HuH-7.5 (cell line): ENCODE results near the gene ARMH1.
A peak's percentile ranks its signal among the peaks of the same experiment; 100 is the strongest.
"Not testable (repeated sequence)": the region's sequence is repeated elsewhere in the genome, so short reads cannot be mapped to it uniquely, and the experiment has no call there.

Experiments used
- DNase-seq: peaks from one replicate; pipeline ENCODE4 v3.0.0; 2011; ENCODE audit warnings: low spot score

The ARMH1 gene

DNA sequence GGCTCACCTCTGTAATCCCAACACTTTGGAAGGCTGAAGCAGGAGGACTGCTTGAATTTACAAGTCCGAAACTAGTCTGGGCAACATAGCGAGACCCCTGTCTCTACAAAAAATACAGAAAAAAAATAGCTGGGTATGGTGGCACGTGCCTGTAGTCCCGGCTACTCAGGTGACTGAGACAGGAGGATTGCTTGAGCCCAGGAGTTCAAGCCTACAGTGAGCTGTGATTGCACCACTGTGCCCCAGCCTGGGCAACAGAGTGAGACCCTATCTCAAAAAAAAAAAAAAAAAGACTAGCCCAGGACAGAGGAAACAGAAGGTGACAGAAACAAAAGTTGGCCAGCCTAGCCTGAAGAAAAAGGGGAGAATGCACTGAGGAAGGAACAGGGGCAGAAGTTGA lies 21.2 kb downstream of the ARMH1 start:
- no peak for DNase-seq

DNA sequence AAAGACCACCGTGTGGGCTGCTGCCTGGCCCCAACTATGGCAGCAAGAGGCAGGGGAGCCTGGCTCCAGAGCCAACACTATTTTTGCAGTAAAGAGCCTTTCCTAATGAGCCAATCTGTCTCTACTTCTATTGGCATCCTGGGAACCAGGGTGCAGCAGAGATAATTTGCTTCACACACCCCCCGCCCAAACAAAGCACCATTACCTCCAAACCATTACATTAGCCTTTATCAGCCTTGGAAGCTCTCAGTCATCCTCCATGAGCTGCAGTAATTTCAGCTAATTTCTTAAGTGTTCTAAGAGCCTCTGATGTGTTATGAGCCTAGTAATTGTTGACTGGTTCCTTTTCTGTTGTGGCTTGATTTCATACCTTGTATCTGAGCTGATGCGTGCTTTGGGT lies 21.6 kb downstream of the ARMH1 start:
- no peak for DNase-seq

DNA sequence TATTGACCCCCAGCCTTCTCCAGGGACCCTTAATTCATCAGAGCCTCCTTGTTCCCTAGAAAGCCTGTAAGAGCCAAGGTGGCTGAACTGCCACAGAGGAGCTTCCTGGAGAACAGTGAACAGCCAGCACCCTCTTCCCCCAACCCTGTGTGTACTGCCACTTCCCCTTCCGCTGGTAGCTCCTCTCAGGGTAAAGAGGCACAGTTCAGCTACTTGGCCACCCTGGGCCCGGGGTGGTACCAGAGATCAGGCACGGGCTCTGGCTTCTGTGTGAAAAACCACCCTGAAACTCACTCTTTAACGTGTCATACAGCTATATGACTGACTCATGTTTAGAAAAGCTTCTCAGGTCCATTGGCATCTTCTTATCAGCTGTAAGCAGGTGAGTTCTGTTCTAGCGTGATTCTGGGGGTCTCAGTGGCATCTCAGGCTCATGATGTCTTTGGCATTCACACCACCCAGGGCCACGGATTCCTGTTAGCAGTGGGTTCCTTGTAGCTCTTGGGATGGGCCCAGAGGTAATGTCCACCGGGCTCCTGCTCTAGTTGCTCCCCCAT lies 22.4 kb downstream of the ARMH1 start:
- DNase-seq: no peak

DNA sequence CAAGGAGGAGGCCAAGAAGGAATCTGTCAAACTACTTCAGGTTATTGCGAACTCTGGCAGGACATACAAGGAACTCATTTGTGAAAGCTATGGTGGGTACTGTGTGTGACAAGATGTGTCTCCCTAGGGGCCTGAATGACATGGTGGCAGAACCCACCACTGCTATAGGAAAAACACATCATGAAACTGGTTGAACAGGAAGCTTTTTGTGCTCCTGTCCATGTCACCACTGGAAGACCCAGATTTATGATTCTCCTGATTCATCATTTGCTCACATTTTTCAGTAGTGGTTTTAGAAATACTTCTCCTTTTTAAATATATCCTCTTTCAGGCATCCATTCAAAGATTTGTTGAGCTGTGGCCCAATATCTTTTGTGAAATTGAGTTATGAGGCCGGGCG lies 23.6 kb downstream of the ARMH1 start:
- no peak for DNase-seq

DNA sequence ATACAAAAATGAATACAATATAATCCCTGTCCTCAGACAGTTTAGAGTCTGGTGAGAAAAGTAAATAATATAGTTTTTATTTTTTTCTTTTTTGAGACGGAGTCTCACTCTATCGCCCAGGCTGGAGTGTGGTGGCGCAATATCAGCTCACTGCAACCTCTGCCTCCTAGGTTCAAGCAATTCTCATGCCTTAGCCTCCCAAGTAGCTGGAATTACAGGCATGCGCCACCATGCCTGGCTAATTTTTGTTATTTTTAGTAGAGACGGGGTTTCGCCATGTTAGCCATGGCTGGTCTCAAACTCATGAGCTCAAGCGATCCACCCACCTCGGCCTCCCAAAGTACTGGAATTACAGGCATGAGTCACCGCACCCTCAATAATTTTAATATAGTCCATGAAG lies 24.9 kb downstream of the ARMH1 start:
- not testable (repeated sequence) for DNase-seq

DNA sequence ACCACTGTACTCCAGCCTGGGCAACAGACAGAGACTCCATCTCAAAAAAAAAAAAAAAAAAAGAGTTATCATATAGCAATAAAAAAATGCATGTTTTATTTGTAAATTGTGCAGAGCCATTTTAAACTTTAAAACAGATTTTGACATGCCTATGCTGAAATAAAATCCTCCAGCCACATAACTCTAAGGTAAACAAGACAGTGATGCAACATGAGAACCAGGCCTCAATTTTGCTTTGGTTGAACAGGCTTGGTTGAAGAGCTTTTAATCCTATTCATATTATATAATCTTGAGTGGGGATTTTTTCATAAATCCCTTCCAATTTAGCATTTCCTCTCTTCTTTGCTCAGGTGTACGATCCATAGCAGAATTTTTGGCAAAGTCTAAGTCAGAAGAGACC lies 26.1 kb downstream of the ARMH1 start:
- DNase-seq: no peak

DNA sequence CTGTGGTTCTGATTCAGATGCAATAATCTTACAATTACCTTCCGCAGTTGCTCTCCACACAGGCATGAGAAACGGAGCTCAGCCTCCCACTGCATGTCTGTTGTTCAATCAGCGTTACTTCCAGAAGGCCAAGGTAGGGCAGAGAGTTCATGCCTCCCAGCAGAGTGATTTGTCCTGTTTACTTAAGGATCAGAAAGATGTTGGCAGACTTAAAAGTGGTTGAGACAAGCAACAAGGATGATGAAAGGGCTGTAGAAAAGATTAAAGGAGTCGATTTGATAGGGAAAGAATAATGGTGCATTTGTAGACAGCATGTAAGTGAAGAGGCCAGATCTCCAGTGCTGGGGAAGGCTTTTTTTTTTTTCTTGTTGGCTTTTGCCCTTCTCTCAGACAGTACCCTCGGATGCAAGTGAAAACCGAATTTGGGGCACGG lies 26.6 kb downstream of the ARMH1 start:
- DNase-seq: no peak

DNA sequence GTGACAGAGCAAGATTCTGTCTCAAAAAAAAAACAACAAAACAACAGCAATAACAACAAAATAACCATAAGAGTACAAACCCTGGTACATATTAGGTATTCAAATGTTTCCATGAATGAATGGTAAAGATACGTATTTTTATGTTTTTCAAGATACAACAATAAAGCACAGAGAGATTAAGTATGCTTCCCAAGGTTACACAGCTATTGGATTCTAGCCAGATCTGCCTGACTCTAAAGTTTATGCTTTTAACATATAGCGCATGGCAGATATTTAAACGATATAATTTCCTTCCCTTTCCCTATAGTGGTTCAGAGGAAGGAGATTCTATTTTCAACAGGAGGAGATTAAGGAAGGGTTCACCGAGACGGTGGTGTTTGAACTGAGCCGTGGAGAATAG lies 31.0 kb downstream of the ARMH1 start:
- DNase-seq: no peak

DNA sequence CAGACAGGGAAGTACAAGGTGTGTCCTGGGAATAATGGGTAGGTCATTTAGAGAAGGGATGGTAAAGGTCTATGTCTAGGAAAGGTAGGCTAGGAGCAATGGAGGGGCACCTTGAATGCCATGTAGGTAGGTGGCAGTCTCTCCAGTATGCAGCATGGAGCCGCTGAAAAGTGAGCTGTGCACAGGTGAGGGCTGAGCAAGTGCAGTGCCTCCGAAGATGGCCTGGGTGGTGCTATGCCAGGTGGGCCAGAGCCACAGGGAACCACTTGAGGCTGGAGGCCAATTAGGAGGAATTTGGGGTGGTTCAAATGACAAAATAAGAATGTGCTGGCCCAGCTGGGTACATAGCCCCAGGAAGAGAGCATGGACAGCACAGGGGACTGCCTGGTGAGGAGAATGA lies 31.4 kb downstream of the ARMH1 start:
- DNase-seq: no peak

DNA sequence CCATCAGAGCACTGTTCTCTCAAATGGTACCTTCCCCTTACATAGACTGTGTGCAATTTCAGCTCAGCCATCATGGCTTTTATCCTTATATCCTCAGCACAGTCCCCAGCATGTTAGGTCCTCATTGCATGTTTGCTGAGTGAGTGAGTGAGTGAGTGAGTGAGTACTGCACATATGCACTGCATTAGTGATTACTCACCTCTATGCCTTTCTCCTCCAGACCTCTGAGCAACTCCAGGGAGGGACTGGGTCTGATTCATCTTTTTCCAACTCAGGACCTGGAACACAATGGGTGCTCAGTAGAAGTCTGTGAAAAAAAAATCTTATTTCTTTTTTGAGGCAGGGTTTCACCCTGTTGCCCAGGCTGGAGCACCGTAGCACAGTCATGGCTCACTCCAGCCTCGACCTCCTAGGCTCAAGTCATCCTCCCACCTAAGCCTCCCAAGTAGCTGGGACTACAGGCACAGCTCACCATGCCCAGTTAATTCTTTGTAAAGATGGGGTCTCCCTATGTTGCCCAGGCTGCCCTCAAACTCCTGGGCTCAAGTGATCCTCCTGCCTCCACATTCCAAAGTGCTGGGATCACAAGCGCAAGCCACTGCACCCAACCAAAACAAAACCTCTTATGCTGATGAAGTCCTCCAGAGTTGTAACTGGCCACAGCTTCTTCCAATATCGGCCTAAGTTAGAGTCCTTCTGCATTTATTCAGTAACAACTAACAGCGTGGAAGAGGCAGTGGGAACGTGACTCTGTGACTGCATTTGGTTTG lies 32.8 kb downstream of the ARMH1 start:
- no peak for DNase-seq

DNA sequence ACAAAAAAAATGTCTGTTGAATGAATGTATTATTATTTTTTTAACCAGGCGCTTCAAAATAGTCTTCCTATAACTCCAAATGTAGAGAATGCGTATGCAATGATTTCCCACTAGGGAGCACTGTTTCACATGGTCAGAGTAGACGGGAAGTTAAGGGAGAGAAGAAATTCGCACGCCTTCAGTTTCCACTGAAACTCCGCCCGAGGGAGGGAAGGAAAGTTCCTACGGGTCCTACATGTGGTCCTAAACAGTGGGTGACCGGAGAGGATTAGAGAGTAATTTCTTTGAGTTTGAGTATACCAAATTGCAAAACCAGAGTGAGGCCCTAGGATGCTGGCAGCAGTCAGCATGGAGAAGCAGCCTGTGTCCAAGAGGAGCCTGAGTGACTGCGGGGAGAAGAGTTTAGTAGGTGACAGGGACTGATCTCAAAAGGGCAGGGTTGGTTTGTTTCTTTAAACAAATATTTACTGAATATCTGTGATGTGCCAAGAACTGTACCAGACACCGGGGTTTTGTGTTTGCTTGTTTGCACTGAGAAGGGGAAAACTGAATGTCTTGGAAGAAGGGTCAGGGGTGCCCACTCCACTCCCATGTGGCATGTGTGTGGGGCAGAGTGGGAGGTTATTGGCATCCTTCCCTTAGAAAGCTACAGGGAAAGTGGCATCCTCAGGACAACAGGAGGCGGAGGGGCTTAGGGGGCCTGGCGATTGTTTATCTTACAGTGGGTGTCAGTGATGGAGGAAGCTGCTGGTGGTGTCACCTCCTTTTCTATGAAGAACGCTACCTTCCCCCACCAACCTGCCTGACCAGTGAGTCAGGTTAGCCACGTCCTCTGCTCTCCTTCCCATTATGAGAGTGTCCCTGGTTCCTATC lies 33.7 kb downstream of the ARMH1 start:
- no peak for DNase-seq

DNA sequence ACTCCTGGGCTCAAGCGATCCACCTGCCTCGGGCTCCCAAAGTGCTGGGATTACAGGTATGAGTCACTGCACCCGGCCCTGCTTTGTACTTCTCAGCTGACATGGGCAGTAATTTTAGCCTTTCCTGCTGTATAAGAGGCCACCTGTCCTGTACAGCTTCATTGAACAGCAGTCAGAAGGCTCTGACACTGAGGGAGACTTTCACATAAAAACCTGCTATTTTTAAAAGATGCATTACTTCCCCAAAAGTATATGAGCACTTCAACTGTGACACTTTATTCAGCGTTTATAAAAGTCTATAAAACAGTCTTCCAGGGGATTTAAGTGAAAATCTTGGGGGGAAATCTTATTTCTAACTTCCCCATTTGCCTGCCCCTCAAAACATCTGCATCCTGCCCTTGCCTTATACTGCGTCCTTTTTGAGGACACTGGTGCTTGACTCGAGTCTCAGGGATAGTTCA lies 38.8 kb downstream of the ARMH1 start:
- no peak for DNase-seq

DNA sequence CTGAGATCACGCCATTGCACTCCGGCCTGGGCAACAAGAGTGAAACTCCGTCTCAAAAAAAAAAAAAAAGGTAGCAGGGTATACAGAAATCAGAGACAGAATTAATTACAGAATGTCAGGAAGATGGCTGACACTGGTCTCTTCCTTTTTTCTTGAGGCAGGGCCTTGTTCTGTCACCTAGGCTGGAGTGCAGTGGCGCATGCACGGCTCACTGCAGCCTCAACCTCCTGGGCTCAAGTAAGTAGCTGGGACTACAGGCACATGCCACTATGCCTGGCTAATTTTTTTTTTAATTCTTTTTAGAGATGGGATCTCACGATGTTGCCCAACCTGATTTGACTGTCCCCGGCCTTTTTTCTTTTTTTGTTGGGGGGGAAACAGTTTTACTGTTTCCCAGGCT lies 40.0 kb downstream of the ARMH1 start:
- DNase-seq: no peak

DNA sequence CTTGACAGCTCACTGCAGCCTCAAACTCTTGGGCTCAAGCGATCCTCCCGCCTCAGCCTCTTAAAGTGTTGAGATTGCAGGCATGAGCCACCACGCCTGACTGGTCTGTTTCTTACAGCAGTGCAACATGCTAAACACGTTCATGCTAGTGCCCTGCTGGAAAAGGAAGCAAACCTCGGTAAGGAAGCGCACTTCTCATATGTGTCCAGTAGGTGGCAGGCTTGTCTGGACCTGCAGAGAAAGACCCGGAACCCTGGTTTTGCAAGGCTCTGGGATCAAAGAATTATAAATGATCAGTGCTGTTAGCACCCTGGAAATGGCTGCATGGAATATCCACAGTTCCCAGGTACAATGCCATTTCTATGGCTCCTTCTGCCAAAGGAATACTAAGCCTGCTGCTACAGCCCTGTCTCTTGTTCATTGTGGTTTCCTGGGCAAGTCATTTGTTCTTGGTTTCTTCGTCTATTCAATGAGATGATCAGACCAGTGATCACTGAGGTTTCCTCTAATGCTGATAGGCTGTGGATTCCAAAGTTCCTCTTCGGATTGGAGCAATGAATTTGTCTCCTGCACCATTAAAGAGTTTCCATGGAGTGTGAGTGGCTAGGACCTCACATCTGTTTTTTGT lies 40.5 kb downstream of the ARMH1 start:
- peak; percentile 78 for DNase-seq

DNA sequence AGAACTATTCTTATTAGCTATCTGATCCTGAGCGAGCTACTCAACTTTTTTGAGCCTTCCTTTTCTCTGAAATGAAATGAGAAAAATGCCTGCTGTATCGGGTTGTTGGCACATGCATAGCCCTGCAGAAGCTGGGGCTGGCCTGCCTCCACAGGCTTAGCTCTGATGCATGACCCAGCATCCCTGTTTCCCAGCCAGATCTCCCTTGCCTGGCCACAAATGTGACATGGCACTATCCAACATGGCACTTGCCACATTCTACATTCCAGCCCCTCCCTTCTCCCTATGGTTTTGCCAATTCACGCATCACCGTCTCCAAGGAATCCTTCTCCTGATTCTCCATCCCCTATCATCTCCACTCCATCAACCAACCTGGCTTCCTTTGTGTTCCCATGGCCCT lies 42.6 kb downstream of the ARMH1 start:
- DNase-seq: peak; percentile 0

DNA sequence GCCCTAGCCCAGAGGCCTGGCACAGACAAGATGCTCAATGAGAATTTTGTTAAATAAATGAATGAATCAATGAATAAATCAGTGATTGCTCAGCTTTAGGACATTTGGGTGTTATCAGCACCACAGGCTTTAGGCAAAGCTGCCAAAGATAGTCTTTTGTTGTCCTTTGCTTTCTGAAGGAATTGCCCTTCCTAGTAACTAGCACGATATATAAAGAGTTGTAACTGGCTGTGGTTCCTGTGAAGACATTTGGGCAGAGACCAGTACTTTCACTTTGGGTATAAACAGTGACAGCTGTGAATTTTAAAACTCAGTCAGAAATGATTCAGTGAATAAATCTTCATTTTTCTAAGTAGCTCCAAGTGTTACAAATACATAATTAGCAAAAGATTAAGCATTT lies 43.1 kb downstream of the ARMH1 start:
- peak; percentile 0 for DNase-seq

DNA sequence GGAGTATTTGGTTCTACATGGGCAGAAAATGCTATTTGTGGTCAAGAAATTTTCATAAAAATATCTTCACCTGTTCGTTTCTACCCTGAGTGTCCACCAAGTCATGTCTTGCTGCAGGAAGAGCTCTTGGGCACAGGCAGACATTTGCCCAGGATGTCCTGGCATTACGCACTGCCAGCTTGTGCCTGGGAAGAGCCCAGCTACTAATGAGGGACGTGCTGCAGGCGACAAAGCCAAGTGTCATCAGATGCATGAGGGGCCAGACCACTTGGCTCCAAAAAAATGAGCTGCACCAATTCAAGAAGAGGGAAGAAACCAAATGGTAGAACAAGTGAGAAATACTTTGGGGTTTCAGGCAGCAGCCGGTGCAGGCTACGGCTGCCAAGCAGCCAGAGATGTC lies 43.6 kb downstream of the ARMH1 start:
- peak; percentile 0 for DNase-seq

DNA sequence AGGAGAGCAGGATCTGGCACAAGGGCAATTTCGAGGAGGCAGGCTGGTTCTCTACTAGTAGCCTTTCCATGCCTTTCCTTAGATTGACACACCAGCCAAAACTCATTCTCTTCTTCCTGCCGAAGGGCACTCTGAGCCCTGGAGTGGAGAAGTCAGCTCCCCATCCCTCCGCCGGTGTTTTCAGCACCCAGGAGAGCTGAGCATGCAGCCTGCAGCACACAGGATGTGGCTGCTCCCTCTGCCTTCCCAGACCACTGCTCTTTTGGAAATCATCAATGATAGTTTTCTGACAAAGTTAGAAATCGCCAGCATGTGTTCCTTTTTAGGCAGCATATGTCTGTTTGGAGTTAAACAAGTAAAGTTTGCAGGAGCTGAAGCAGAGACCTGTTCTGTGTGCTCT lies 44.8 kb downstream of the ARMH1 start:
- DNase-seq: peak; percentile 4

DNA sequence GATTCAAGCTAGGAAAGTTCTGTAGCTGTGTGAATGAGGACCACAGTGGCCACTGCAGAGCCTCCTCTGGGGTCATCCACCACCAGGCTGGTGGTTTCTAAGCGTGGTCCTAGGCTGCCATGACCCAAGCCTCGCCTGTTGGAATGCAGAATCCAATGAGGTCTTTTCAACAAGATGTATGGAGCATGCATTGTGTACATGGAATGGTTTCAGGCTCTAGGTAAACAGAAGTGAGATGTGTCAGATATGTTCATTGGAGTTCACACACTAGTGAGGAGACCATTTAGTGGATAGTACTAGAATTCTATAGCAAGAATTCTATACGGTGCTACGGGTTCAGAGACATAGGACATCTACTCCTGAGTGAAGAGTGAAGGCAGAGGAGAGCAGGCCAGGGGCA lies 45.8 kb downstream of the ARMH1 start:
- peak; percentile 3 for DNase-seq

DNA sequence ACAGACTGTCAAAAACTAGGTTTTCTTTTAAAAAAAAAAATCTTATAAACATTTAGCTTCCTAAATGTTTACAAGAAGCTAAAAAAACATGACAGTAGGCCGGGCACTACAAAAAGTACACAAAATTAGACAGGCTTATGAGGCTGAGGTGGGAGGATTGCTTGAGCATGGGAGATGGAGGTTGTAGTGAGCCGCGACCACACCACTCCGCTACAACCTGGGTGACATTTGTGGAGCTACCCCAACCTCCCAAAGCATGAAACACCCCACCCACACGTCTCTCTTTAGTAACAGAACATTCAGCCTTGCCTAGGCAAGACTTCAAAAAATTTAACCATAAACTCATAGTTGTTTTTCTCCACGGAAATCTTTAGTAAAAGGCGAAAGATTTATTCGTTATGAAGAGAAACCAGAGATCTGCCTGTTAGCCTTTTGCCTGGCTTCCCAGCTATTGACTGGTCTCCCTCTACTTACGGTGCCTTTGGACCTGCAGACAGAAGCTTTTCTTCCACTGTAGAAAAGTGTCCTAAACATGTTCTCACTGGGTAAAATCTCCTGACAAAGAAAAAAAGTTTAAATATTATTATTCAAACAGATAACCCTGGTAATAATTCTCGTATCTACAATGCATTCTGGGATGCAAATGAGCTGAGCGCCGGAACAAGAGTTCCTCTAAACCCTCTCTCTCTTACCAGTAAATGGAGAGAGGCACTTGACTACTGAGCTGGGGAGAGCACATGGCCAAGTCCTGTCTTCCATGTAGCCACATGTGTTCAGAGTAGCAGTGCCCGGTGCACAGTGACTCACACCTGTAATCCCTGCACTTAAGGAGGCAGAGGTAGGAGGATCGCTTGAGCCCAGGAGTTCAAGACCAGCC lies 47.2 kb downstream of the ARMH1 start:
- DNase-seq: peak; percentile 9

DNA sequence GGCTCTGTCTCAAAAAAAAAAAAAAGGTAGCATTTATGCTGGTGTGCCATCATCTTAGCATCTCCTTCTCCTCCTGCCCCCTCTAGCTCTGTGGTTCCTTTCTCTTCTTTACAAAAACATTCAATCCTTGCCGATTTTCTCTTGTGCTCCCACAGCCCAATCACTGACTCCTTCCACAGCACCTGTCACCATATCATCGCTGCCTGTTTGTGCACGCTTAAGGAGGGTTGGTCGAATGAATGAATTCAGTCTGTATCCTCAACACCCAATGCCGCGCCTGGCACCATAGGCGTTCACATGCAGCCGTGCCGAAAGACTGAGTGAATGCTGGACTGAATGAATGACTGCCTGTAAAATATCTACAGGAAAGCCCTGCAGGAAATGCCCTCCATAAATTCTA lies 48.5 kb downstream of the ARMH1 start:
- DNase-seq: peak; percentile 3
